Endothelial cell (in vitro differentiated cells): ENCODE measurements around the gene TMEM207. TPM values are rescaled to one million over a fixed set of nuclear protein-coding genes. Genes with fewer than 3 reads are reported as not detected.

Source experiments
- DNase-seq: peaks from one replicate; pipeline ENCODE4 v3.0.0; 2021; ENCODE audit warnings: low spot score
- H3K27ac Mint-ChIP-seq: one replicate; pipeline ENCODE4 v1.8.0; 2021; ENCODE audit warnings: mixed read lengths, inconsistent platforms; ENCODE audit not compliant: unreplicated experiment
- H3K27me3 Mint-ChIP-seq: one replicate; pipeline ENCODE4 v1.8.0; 2021; ENCODE audit warnings: mild to moderate bottlenecking, moderate library complexity, mixed read lengths, inconsistent platforms; ENCODE audit not compliant: unreplicated experiment
- H3K36me3 Mint-ChIP-seq: one replicate; pipeline ENCODE4 v1.8.0; 2021; ENCODE audit warnings: mild to moderate bottlenecking, low read depth, mixed read lengths, inconsistent platforms; ENCODE audit not compliant: unreplicated experiment
- H3K4me1 Mint-ChIP-seq: one replicate; pipeline ENCODE4 v1.8.0; 2021; ENCODE audit warnings: mild to moderate bottlenecking, mixed read lengths, inconsistent platforms; ENCODE audit not compliant: unreplicated experiment
- H3K4me3 Mint-ChIP-seq: one replicate; pipeline ENCODE4 v1.8.0; 2021; ENCODE audit warnings: mild to moderate bottlenecking, mixed read lengths, inconsistent platforms; ENCODE audit not compliant: unreplicated experiment
- H3K9me3 Mint-ChIP-seq: one replicate; pipeline ENCODE4 v1.8.0; 2021; ENCODE audit warnings: mixed read lengths, inconsistent platforms; ENCODE audit not compliant: unreplicated experiment
- CTCF ChIP-seq: fragments of 200-600 bp; sonication (generic); IDR thresholded peaks from one replicate; pipeline ENCODE4 v1.5.0; 2021; ENCODE audit warnings: antibody characterized with exemption; ENCODE audit not compliant: unreplicated experiment
- total RNA-seq: library from RNA; stranded (reverse); fragmentation: NEBNext Ultra II Directional; extraction: Animal tissue kit (Norgen Biotek cat#: 25700); gene quantifications from one replicate; pipeline ENCODE4 v1.2.1, GENCODE V29; 2021; ENCODE audit not compliant: unreplicated experiment

The TMEM207 gene
- total RNA-seq, 1 donor from 2014 or later: not detected

- no peak overlapping the region for H3K4me3 Mint-ChIP-seq
- no peak overlapping the region for H3K27ac Mint-ChIP-seq
Observed at GRCh38 chr3:190396001-190396400, 53.7 kb downstream of the TMEM207 start.

GRCh38 chr3:190388703-190389102, 61.0 kb downstream of the TMEM207 start:
- Mint-ChIP-seq H3K4me1 (no peaks in the 10 kb centered on the region), H3K36me3 (no peaks in the 10 kb centered on the region), H3K27me3 (no peaks in the 10 kb centered on the region)

More at GRCh38 chr3:190396001-190396400, 53.7 kb downstream of the TMEM207 start:
- Mint-ChIP-seq H3K9me3 (no peaks in the 10 kb centered on the region), H3K4me1 (no peaks in the 10 kb centered on the region), H3K36me3 (no peaks in the 10 kb centered on the region), H3K27me3 (peaks cover 2% of the 10 kb centered on the region)
- no peak for DNase-seq
- TF ChIP-seq CTCF: no peak

GRCh38 chr3:190387578-190388213, 62.0 kb downstream of the TMEM207 start, which contains the start of gene CLDN16:
TSS of gene CLDN16 (plus strand) at chr3:190388163. CDS start at chr3:190388330, 167 bp downstream.
- DNase-seq: no peak
- no peaks in the 10 kb centered on the region for H3K36me3 Mint-ChIP-seq
- H3K27me3 Mint-ChIP-seq: no peaks in the 10 kb centered on the region
- no peak for TF ChIP-seq CTCF
- no peak within 1 kb of the TSS for H3K27ac Mint-ChIP-seq
- H3K9me3 Mint-ChIP-seq: no peaks in the 10 kb centered on the region
- H3K4me1 Mint-ChIP-seq: no peaks in the 10 kb centered on the region
- H3K4me3 Mint-ChIP-seq: no peak within 1 kb of the TSS

More at GRCh38 chr3:190388703-190389102, 61.0 kb downstream of the TMEM207 start:
- no peak for TF ChIP-seq CTCF
- no peak overlapping the region for H3K27ac Mint-ChIP-seq
- no peak for DNase-seq
- H3K4me3 Mint-ChIP-seq: no peak overlapping the region
- H3K9me3 Mint-ChIP-seq: no peaks in the 10 kb centered on the region

- Mint-ChIP-seq H3K27ac (no peak overlapping the region), H3K4me1 (no peaks in the 10 kb centered on the region), H3K9me3 (no peaks in the 10 kb centered on the region), H3K27me3 (no peaks in the 10 kb centered on the region), H3K4me3 (no peak overlapping the region), H3K36me3 (no peaks in the 10 kb centered on the region)
- no peak for TF ChIP-seq CTCF
- no peak for DNase-seq
Observed at GRCh38 chr3:190385731-190386688, 63.7 kb downstream of the TMEM207 start.
